Liver (tissue), 9 donors: Measurements from ENCODE around the gene CTRB1. TPM values are rescaled to one million over a fixed set of nuclear protein-coding genes. Genes with fewer than 3 reads are reported as not detected.

Source experiments
- DNase-seq: peaks from one replicate; pipeline ENCODE4 v3.0.0-alpha.2; 2017; ENCODE audit warnings: low spot score
- H3K27ac ChIP-seq, 2 donors: one replicate each; pipeline ENCODE4 v1.7.0; 2013; ENCODE audit warnings: inconsistent platforms in 2 of 2, low read length in 2 of 2, control low read depth in 1 of 2, low read depth in 1 of 2, mild to moderate bottlenecking in 1 of 2
- H3K27me3 ChIP-seq, 4 donors: one replicate each; pipeline versions ENCODE4 v1.6.1 to v1.7.0; 2013; ENCODE audit warnings: low read length in 3 of 4, inconsistent platforms in 1 of 4, mild to moderate bottlenecking in 1 of 4, moderate library complexity in 1 of 4; ENCODE audit not compliant: control insufficient read depth in 4 of 4, insufficient read depth in 4 of 4
- H3K36me3 ChIP-seq, 4 donors: one replicate each; pipeline versions ENCODE4 v1.6.1 to v1.7.0; 2013; ENCODE audit warnings: low read length in 3 of 4, mild to moderate bottlenecking in 3 of 4, low read depth in 1 of 4, moderate library complexity in 1 of 4; ENCODE audit not compliant: control insufficient read depth in 4 of 4, insufficient read depth in 3 of 4
- H3K4me1 ChIP-seq, 4 donors: one replicate each; pipeline versions ENCODE4 v1.6.1 to v1.7.0; 2013; ENCODE audit warnings: low read length in 3 of 4, mild to moderate bottlenecking in 3 of 4, moderate library complexity in 1 of 4; ENCODE audit not compliant: control insufficient read depth in 4 of 4, insufficient read depth in 4 of 4
- H3K4me3 ChIP-seq, 3 donors: one replicate each; pipeline versions ENCODE4 v1.6.1 to v1.7.0; 2013; ENCODE audit warnings: low read length in 3 of 3, control low read depth in 1 of 3, low read depth in 1 of 3, mild to moderate bottlenecking in 1 of 3
- H3K9ac ChIP-seq, 2 donors: one replicate each; pipeline ENCODE4 v1.7.0; 2013; ENCODE audit warnings: low read length in 2 of 2, mild to moderate bottlenecking in 2 of 2, moderate library complexity in 2 of 2, control low read depth in 1 of 2, low read depth in 1 of 2
- H3K9me3 ChIP-seq, 4 donors: one replicate each; pipeline versions ENCODE4 v1.6.1 to v1.7.0; 2013; ENCODE audit warnings: low read length in 3 of 4; ENCODE audit not compliant: control insufficient read depth in 4 of 4
- CTCF ChIP-seq: fragments of 150-350 bp; IDR thresholded peaks from 2 replicates; pipeline ENCODE4 v1.5.1; 2017; ENCODE audit warnings: improper control_type of control experiment, low read depth, low read length; ENCODE audit not compliant: missing input control
- EGR1 ChIP-seq, 2 donors: IDR thresholded peaks; 2 replicates each; pipeline ENCODE4 v1.6.1; 2016 to 2018; ENCODE audit warnings: antibody characterized with exemption in 2 of 2, low read depth in 2 of 2
- GABPA ChIP-seq, 2 donors: IDR thresholded peaks in 1 of 2; conservative IDR thresholded peaks in 1 of 2; 2 replicates each; pipeline ENCODE4 v1.6.1; 2016; ENCODE audit warnings: antibody characterized with exemption in 2 of 2, mild to moderate bottlenecking in 1 of 2, moderate library complexity in 1 of 2
- HNF4A ChIP-seq, 2 donors: conservative IDR thresholded peaks; 2 replicates each; pipeline ENCODE4 v1.6.1; 2016; ENCODE audit warnings: antibody characterized with exemption in 2 of 2, mild to moderate bottlenecking in 2 of 2
- HNF4G ChIP-seq: IDR thresholded peaks from 2 replicates; pipeline ENCODE4 v1.6.1; 2016; ENCODE audit warnings: antibody characterized with exemption
- JUND ChIP-seq, 2 donors: IDR thresholded peaks; 2 replicates each; pipeline ENCODE4 v1.6.1; 2016; ENCODE audit warnings: antibody characterized with exemption in 2 of 2
- NR2F2 ChIP-seq: IDR thresholded peaks from 2 replicates; pipeline ENCODE4 v1.6.1; 2016; ENCODE audit warnings: antibody characterized with exemption
- RAD21 ChIP-seq, 2 donors: IDR thresholded peaks; 2 replicates each; pipeline ENCODE4 v1.6.1; 2016; ENCODE audit warnings: antibody characterized with exemption in 2 of 2, mild to moderate bottlenecking in 2 of 2
- SP1 ChIP-seq: IDR thresholded peaks from 2 replicates; pipeline ENCODE4 v1.6.1; 2018; ENCODE audit warnings: antibody characterized with exemption, mild to moderate bottlenecking
- TAF1 ChIP-seq: conservative IDR thresholded peaks from 2 replicates; pipeline ENCODE4 v1.6.1; 2016; ENCODE audit warnings: antibody characterized with exemption, mild to moderate bottlenecking
- YY1 ChIP-seq: IDR thresholded peaks from 2 replicates; pipeline ENCODE4 v1.6.1; 2016; ENCODE audit warnings: antibody characterized with exemption, mild to moderate bottlenecking
- WGBS: extraction: QIAGEN DNeasy Blood & Tissue Kit; methylation state at CpG from one replicate; pipeline ENCODE4 v1.1.7; 2013; 5-methylcytosine and 5-hydroxymethylcytosine counted together
- polyA plus RNA-seq, 2 donors: library from polyadenylated mRNA; stranded (reverse) in 1 of 2; unstranded in 1 of 2; fragments of 200-250 nt in 1 of 2; fragments of >200 nt in 1 of 2; fragmentation: Nextera tagmentation in 1 of 2; extraction: Ambion mirVana in 1 of 2; gene quantifications; one replicate each; pipeline versions ENCODE4 v1.2.1 to v1.2.3, GENCODE V29; 2013 to 2015
- total RNA-seq, 2 donors: library from RNA; depleted of rRNA; stranded (reverse); fragments of >200 nt; gene quantifications; one replicate each; pipeline ENCODE4 v1.2.3, GENCODE V29; 2014
- TF ChIP-seq, protein P1 (sequence below): IDR thresholded peaks from 2 replicates; pipeline ENCODE4 v1.6.1; 2016; ENCODE audit warnings: antibody characterized with exemption
- donor health status: healthy.
- donor health status: healthy.
- donor health status: healthy.
- donor health status: healthy.
- donor health status: healthy.

The CTRB1 gene
- total and polyA plus RNA-seq, 4 donors, result not detected

- Histone ChIP-seq H3K9me3 (no peaks in the 10 kb centered on the region), H3K4me1 (peaks cover 22 to 74% (median 41%) of the 10 kb centered on the region in 4 donors), H3K27ac (peak overlapping the region; percentile 58 to 74), H3K27me3 (no peaks in the 10 kb centered on the region), H3K36me3 (no peaks in the 10 kb centered on the region), H3K4me3 (no peak overlapping the region), H3K9ac (no peak overlapping the region)
- DNase-seq, result no peak
- 74% methylated on average over 15 of the region's 15 CpGs for WGBS
- TF ChIP-seq EGR1 (IDR thresholded peaks at IDR 0.05; ENCODE audit: low read depth in 2 of 2) (no peak), NR2F2 (peak; percentile 60), SP1 (no peak), YY1 (no peak), CTCF (no peak), TAF1 (no peak), HNF4A (conservative IDR thresholded peaks at IDR 0.05) (no peak), JUND (IDR thresholded peaks at IDR 0.05) (no peak)
Observed at GRCh38 chr16:75252946-75253911, 34.4 kb downstream of the CTRB1 start.

DNA sequence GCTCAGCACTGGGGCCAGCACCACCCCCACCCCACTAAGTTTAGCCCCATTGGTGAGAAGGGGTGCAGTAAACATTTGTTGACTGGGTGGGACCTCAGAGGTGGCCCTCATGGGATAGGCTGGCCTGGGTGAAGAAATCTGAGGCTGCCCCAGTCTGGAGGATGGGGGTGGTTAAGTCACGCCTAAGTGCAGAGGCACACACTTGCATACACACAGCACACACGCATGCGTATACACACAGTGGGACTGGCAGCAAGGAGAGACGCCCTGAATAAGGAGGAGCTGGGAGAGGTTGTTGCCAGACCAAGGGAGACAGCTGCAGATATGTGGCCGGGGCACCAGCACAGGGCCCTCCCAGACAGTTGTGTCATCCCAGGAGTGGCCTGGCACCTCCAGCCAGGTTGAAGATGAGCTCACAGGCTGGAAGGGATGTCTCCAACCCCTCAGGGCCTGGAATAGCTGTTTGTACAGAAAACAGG lies 35.6 kb downstream of the CTRB1 start:
- no peaks in the 10 kb centered on the region for H3K27me3 ChIP-seq
- no peak overlapping the region for H3K9ac ChIP-seq
- DNase-seq, result no peak
- H3K27ac ChIP-seq, result peak overlapping the region in 1 of 2 donors; percentile 2
- no peaks in the 10 kb centered on the region for H3K36me3 ChIP-seq
- TF ChIP-seq CTCF (no peak), GABPA (IDR thresholded peaks at IDR 0.05 in 1 of 2, conservative IDR thresholded peaks at IDR 0.05 in 1 of 2) (no peak), TAF1 (no peak), RAD21 (IDR thresholded peaks at IDR 0.05) (no peak), NR2F2 (no peak), HNF4G (no peak), EGR1 (IDR thresholded peaks at IDR 0.05; ENCODE audit: low read depth in 2 of 2) (no peak)
- TF ChIP-seq, protein P1, sequence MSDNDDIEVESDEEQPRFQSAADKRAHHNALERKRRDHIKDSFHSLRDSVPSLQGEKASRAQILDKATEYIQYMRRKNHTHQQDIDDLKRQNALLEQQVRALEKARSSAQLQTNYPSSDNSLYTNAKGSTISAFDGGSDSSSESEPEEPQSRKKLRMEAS, result no peak
- H3K4me3 ChIP-seq, result no peak overlapping the region
- 63% methylated on average over 5 of the region's 5 CpGs for WGBS
- H3K4me1 ChIP-seq, result peaks cover 19 to 62% (median 34%) of the 10 kb centered on the region in 4 donors
- H3K9me3 ChIP-seq, result no peaks in the 10 kb centered on the region
